A549 (cell line): ENCODE measurements around the gene SHROOM2. TPM values are rescaled to one million over a fixed set of nuclear protein-coding genes. Genes with fewer than 3 reads are reported as not detected.
"Not testable (repeated sequence)": the region's sequence is repeated elsewhere in the genome, so short reads cannot be mapped to it uniquely, and the experiment has no call there.

Experiments used
- ATAC-seq, 2 experiments: fragments of 200-7000 bp in 1 of 2; fragments of >200 bp in 1 of 2; cut with Nextera tagmentation in 1 of 2; cut with Tn5 transposase in 1 of 2; 3 replicates each; pipeline versions ENCODE4 v1.8.0 to v1.9.1; 2018 to 2020; ENCODE audit warnings: mild to moderate bottlenecking in 1 of 2, moderate library complexity in 1 of 2
- CTCF ChIA-PET: fragments of 300-600 bp; sonication (Branson Sonifier 250); formaldehyde crosslinking; extraction: SDS; loops from one replicate; lab custom pipeline; 2021; ENCODE audit warnings: antibody characterized with exemption, inconsistent platforms; lab: Yijun Ruan, JAX
- POLR2A ChIA-PET: fragments of 350-600 bp; formaldehyde crosslinking; extraction: SDS; loops from one replicate; lab custom pipeline; 2021; ENCODE audit warnings: antibody characterized with exemption, inconsistent platforms; lab: Yijun Ruan, JAX
- DNase-seq, 2 experiments: peaks; one replicate each; pipeline versions ENCODE4 v3.0.0 to v3.0.0-alpha.2; 2011 to 2016; ENCODE audit warnings: low read depth in 1 of 2, low spot score in 1 of 2
- FAIRE-seq: peaks from 2 replicates; lab custom pipeline; 2011; peaks lifted over from hg19 to GRCh38; lab: Jason Lieb, UNC
- H3K27ac ChIP-seq, 2 experiments: fragments of >200 bp; sonication (Bioruptor Twin); formaldehyde crosslinking; 3 replicates each; pipeline ENCODE4 v1.5.1; 2016 to 2017
- H3K4me1 ChIP-seq: fragments of >200 bp; sonication (Bioruptor Twin); formaldehyde crosslinking; 3 replicates; pipeline ENCODE4 v1.6.1; 2016
- H3K4me2 ChIP-seq: fragments of >200 bp; sonication (Bioruptor Twin); formaldehyde crosslinking; 3 replicates; pipeline ENCODE4 v1.6.1; 2016
- H3K4me3 ChIP-seq: fragments of >200 bp; sonication (Bioruptor Twin); formaldehyde crosslinking; 3 replicates; pipeline ENCODE4 v1.5.1; 2016
- H3K9me3 ChIP-seq: fragments of >200 bp; sonication (Bioruptor Twin); formaldehyde crosslinking; 3 replicates; pipeline ENCODE4 v1.6.1; 2016
- BHLHE40 ChIP-seq: IDR thresholded peaks from 2 replicates; pipeline ENCODE4 v1.6.1; 2012; ENCODE audit warnings: low read depth, low read length, inconsistent platforms
- CBX8 ChIP-seq: fragments of 200-600 bp; sonication (generic); IDR thresholded peaks from 2 replicates; pipeline ENCODE4 v1.6.1; 2016
- FOSL2 ChIP-seq, 2 experiments: fragments of 450-650 bp in 1 of 2; fragments of >200 bp in 1 of 2; sonication (Bioruptor Twin) in 1 of 2; formaldehyde crosslinking; IDR thresholded peaks; 2 replicates each; pipeline versions ENCODE4 v1.5.0 to v1.6.1; 2016 to 2020; ENCODE audit warnings: mild to moderate bottlenecking in 1 of 2, moderate library complexity in 1 of 2
- FOXS1 ChIP-seq: fragments of 250-450 bp; sonication (Bioruptor Pico); IDR thresholded peaks from 2 replicates; pipeline ENCODE4 v1.5.0; 2020; ENCODE audit warnings: mild to moderate bottlenecking, moderate library complexity
- HEYL ChIP-seq: fragments of 250-450 bp; sonication (Bioruptor Pico); IDR thresholded peaks from 2 replicates; pipeline ENCODE4 v1.8.0; 2021; ENCODE audit warnings: mild to moderate bottlenecking, moderate library complexity
- HOXB13 ChIP-seq: fragments of 250-450 bp; sonication (Bioruptor Pico); IDR thresholded peaks from 2 replicates; pipeline ENCODE4 v1.5.0; 2020; ENCODE audit warnings: low read depth, mild to moderate bottlenecking, moderate library complexity
- JUNB ChIP-seq: fragments of >200 bp; sonication (Bioruptor Twin); formaldehyde crosslinking; IDR thresholded peaks from 2 replicates; pipeline ENCODE4 v1.6.1; 2016
- KDM1A ChIP-seq: fragments of 200-600 bp; sonication (generic); IDR thresholded peaks from 2 replicates; pipeline ENCODE4 v1.6.1; 2016; ENCODE audit warnings: low read depth, mild to moderate bottlenecking
- KDM5A ChIP-seq: fragments of 200-600 bp; sonication (generic); IDR thresholded peaks from 2 replicates; pipeline ENCODE4 v1.6.1; 2016; ENCODE audit warnings: antibody characterized with exemption, mild to moderate bottlenecking
- NFE2L2 ChIP-seq: fragments of 150-350 bp; conservative IDR thresholded peaks from 2 replicates; pipeline ENCODE4 v1.6.1; 2014; ENCODE audit warnings: low read length
- RAD21 ChIP-seq, 2 experiments: fragments of >200 bp in 1 of 2; sonication (Bioruptor Twin) in 1 of 2; formaldehyde crosslinking in 1 of 2; IDR thresholded peaks in 1 of 2; conservative IDR thresholded peaks in 1 of 2; 2 replicates in 1 of 2; 3 replicates in 1 of 2; pipeline ENCODE4 v1.6.1; 2012 to 2018; ENCODE audit warnings: inconsistent platforms in 1 of 2
- RCOR1 ChIP-seq: fragments of 150-350 bp; IDR thresholded peaks from 2 replicates; pipeline ENCODE4 v1.6.1; 2014; ENCODE audit warnings: antibody characterized with exemption, low read length, low read depth
- RNF2 ChIP-seq: fragments of 200-600 bp; sonication (generic); IDR thresholded peaks from 2 replicates; pipeline ENCODE4 v1.6.1; 2016; ENCODE audit warnings: low read depth, mild to moderate bottlenecking, antibody characterized with exemption, moderate library complexity, borderline replicate concordance
- SREBF2 ChIP-seq: fragments of 450-650 bp; IDR thresholded peaks from 2 replicates; pipeline ENCODE4 v1.6.1; 2014; ENCODE audit warnings: mild to moderate bottlenecking, moderate library complexity
- WGBS: methylation state at CpG from one replicate; pipeline ENCODE4 v1.1.6; 2017; ENCODE audit errors: missing lambda C conversion rate; 5-methylcytosine and 5-hydroxymethylcytosine counted together
- polyA plus RNA-seq, 4 experiments: library from polyadenylated mRNA; depleted of rRNA in 3 of 4; stranded (reverse); fragments of >200 nt; fragmentation: RNase III in 1 of 4; extraction: RNeasy Plus Mini Kit Qiagen cat#74134 plus additional on column Dnase treatment in 1 of 4; gene quantifications; 2 replicates in 3 of 4; 3 replicates in 1 of 4; pipeline ENCODE4 v1.2.3, GENCODE V29; 2011 to 2017
- TF ChIP-seq, protein P1 (sequence below): IDR thresholded peaks from 2 replicates; pipeline ENCODE4 v1.6.1; 2012
- TF ChIP-seq, protein P2 (sequence below): fragments of 200-600 bp; sonication (generic); IDR thresholded peaks from 2 replicates; pipeline ENCODE4 v1.6.1; 2016; ENCODE audit warnings: antibody characterized with exemption, mild to moderate bottlenecking, moderate library complexity
- TF ChIP-seq, protein P3 (sequence below): fragments of 150-350 bp; IDR thresholded peaks from 2 replicates; pipeline ENCODE4 v1.6.1; 2014; ENCODE audit warnings: low read depth, mild to moderate bottlenecking, low read length
- TF ChIP-seq, protein P4 (sequence below): fragments of 450-650 bp; IDR thresholded peaks from 2 replicates; pipeline ENCODE4 v1.6.1; 2014; ENCODE audit warnings: antibody characterized with exemption
- TF ChIP-seq, protein P5 (sequence below): IDR thresholded peaks from 2 replicates; pipeline ENCODE4 v1.6.1; 2012; ENCODE audit warnings: low read depth, borderline replicate concordance
- TF ChIP-seq, protein P6 (sequence below): IDR thresholded peaks from 2 replicates; pipeline ENCODE4 v1.6.1; 2012

Gene SHROOM2
- polyA plus RNA-seq, 2 of the 4 experiments (the other 2 are of a cell fraction), result 0.12 to 0.27 TPM

DNA sequence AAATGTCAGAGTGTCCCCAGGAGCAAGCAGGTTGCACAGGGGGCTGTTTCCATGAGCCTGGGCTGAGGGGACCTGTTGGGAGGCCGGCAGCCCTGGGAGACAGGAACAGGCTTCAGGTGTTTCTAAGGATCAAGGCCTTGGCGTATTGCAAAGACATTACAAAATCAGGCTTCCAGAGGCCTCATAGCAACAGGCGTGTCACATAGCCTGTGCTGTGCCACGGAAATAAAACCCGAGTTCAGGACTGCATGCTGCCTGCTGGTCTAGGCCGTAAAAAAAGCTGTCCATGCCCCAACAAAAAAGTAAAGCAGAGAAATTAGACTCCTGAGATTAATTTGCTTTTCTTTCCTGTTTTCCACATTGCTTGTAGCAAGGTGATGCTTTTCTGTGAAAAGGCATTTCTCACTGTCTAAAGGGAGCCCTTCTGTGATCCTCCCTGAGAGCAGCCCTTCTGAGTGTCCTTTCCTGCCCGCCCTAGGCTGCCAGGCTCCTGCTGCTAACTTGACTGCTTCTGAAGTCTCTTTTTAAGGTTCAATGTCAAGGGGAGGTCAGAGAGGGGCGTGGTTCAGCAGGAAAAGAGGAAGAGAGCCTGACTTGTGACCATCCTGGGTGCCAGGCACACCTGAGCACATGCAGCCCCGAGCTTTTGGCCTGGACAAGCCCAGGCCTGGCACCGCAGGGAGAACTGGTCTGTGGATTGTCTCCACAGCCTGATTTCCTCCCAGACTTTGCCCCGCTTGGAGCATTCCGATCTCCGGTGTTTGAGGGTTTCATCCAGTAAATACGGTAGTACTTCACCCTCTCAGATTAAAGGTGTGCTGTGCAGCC lies 21.3 kb downstream of the SHROOM2 start:
- H3K27ac ChIP-seq, result no peak overlapping the region
- H3K9me3 ChIP-seq, result no peaks in the 10 kb centered on the region
- FAIRE-seq (no peak), ATAC-seq (no peak), DNase-seq (no peak)
- no peak overlapping the region for H3K4me2 ChIP-seq
- WGBS, result 76% methylated on average over 14 of the region's 14 CpGs
- H3K4me1 ChIP-seq, result no peaks in the 10 kb centered on the region
- TF ChIP-seq HOXB13 (CRISPR knock-in tag) (no peak), KDM5A (no peak), FOXS1 (CRISPR knock-in tag) (no peak), RNF2 (no peak), KDM1A (no peak), SREBF2 (no peak), CBX8 (no peak)
- TF ChIP-seq, protein P1, sequence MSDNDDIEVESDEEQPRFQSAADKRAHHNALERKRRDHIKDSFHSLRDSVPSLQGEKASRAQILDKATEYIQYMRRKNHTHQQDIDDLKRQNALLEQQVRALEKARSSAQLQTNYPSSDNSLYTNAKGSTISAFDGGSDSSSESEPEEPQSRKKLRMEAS, result no peak
- TF ChIP-seq, protein P2, sequence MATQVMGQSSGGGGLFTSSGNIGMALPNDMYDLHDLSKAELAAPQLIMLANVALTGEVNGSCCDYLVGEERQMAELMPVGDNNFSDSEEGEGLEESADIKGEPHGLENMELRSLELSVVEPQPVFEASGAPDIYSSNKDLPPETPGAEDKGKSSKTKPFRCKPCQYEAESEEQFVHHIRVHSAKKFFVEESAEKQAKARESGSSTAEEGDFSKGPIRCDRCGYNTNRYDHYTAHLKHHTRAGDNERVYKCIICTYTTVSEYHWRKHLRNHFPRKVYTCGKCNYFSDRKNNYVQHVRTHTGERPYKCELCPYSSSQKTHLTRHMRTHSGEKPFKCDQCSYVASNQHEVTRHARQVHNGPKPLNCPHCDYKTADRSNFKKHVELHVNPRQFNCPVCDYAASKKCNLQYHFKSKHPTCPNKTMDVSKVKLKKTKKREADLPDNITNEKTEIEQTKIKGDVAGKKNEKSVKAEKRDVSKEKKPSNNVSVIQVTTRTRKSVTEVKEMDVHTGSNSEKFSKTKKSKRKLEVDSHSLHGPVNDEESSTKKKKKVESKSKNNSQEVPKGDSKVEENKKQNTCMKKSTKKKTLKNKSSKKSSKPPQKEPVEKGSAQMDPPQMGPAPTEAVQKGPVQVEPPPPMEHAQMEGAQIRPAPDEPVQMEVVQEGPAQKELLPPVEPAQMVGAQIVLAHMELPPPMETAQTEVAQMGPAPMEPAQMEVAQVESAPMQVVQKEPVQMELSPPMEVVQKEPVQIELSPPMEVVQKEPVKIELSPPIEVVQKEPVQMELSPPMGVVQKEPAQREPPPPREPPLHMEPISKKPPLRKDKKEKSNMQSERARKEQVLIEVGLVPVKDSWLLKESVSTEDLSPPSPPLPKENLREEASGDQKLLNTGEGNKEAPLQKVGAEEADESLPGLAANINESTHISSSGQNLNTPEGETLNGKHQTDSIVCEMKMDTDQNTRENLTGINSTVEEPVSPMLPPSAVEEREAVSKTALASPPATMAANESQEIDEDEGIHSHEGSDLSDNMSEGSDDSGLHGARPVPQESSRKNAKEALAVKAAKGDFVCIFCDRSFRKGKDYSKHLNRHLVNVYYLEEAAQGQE, result no peak
- TF ChIP-seq, protein P3, sequence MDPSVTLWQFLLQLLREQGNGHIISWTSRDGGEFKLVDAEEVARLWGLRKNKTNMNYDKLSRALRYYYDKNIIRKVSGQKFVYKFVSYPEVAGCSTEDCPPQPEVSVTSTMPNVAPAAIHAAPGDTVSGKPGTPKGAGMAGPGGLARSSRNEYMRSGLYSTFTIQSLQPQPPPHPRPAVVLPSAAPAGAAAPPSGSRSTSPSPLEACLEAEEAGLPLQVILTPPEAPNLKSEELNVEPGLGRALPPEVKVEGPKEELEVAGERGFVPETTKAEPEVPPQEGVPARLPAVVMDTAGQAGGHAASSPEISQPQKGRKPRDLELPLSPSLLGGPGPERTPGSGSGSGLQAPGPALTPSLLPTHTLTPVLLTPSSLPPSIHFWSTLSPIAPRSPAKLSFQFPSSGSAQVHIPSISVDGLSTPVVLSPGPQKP, result no peak
- TF ChIP-seq, all 56 proteins: peak for 0
- H3K4me3 ChIP-seq, result no peak overlapping the region
- CTCF ChIA-PET, result no interaction called here
- POLR2A ChIA-PET, result no interaction called here

DNA sequence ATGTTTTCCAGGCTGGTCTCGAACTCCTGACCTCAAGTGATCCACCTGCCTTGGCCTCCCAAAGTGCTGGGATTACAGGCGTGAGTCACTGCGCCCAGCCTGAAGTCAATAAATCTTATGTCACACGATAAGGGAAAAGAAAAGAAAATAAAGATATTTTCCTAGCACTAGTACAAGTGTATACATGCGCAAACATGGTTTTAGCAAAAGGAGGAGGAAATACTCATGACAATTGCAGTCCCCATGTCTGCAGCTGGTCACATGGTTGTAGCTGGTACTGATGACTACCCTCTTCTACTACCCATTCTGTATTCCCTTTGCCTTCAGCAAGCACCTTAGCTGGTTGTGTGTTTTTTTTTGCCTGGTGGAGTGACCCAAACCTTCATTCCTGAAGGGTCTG lies 23.6 kb downstream of the SHROOM2 start:
- H3K4me3 ChIP-seq, FAIRE-seq, H3K4me1 ChIP-seq, H3K9me3 ChIP-seq, CTCF ChIA-PET, ATAC-seq, DNase-seq, H3K27ac ChIP-seq, H3K4me2 ChIP-seq, POLR2A ChIA-PET: not testable (repeated sequence)
- WGBS, result 60% methylated on average over 5 of the region's 5 CpGs

DNA sequence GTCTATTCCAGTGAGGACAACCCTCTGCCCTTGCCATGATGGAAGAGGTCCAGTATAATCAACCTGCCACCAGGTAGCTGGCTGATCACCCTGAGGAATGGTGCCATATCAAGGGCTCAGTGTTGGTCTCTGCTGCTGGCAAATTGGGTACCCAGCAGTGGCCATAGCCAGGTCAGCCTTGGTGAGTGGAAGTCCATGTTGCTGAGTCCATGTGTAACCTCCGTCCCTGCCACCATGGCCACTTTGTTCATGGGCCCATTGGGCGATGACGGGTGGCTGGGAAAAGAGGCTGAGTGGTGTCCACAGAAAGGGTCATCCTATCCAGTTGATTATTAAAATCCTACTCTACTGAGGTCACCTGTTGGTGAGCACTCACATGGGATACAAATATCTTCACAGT lies 24.9 kb downstream of the SHROOM2 start:
- ATAC-seq, H3K4me2 ChIP-seq, H3K4me1 ChIP-seq, H3K4me3 ChIP-seq, POLR2A ChIA-PET, H3K9me3 ChIP-seq, CTCF ChIA-PET, H3K27ac ChIP-seq, FAIRE-seq, DNase-seq: not testable (repeated sequence)
- 88% methylated on average over 3 of the region's 3 CpGs for WGBS

DNA sequence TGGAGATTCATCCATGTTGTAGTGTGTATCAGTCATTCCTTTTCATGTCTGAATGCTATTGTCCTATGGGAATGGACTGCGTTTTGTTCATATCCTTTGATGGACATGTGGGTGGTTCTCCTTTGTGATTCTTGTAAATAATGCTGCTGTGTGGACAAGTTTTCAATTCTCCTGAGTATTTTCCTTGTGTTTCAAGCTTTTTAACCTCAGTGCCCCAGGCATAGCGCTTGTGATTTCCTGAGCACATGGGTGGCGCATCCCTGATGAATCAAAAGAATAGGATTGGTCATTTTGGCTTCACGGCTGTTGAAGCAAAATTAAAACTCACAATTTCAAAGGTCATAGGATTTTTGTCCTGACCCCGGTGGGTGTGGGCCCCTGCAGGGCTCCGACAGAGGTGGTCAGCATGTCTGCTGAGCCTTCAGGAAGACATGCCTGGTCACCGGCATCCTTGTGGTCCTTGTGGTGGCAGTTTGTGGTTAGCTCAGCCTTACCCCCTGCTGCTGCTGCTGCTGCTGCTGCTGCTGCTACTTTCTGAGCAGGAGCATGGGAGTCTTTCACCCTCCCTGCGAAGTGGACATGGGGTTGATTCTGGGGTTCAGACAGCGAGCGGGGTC lies 30.0 kb downstream of the SHROOM2 start:
- TF ChIP-seq RAD21 (conservative IDR thresholded peaks at IDR 0.05 in 1 of 2, IDR thresholded peaks at IDR 0.05 in 1 of 2) (no peak), RNF2 (no peak), FOSL2 (IDR thresholded peaks at IDR 0.05) (no peak), FOSL2 (CRISPR knock-in tag; IDR thresholded peaks at IDR 0.05) (no peak), NFE2L2 (no peak), JUNB (no peak), RCOR1 (no peak), BHLHE40 (no peak), HOXB13 (CRISPR knock-in tag) (no peak), HEYL (CRISPR knock-in tag) (no peak)
- TF ChIP-seq, protein P4, sequence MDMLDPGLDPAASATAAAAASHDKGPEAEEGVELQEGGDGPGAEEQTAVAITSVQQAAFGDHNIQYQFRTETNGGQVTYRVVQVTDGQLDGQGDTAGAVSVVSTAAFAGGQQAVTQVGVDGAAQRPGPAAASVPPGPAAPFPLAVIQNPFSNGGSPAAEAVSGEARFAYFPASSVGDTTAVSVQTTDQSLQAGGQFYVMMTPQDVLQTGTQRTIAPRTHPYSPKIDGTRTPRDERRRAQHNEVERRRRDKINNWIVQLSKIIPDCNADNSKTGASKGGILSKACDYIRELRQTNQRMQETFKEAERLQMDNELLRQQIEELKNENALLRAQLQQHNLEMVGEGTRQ, result no peak
- TF ChIP-seq, protein P5, sequence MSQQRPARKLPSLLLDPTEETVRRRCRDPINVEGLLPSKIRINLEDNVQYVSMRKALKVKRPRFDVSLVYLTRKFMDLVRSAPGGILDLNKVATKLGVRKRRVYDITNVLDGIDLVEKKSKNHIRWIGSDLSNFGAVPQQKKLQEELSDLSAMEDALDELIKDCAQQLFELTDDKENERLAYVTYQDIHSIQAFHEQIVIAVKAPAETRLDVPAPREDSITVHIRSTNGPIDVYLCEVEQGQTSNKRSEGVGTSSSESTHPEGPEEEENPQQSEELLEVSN, result no peak
- TF ChIP-seq, protein P6, sequence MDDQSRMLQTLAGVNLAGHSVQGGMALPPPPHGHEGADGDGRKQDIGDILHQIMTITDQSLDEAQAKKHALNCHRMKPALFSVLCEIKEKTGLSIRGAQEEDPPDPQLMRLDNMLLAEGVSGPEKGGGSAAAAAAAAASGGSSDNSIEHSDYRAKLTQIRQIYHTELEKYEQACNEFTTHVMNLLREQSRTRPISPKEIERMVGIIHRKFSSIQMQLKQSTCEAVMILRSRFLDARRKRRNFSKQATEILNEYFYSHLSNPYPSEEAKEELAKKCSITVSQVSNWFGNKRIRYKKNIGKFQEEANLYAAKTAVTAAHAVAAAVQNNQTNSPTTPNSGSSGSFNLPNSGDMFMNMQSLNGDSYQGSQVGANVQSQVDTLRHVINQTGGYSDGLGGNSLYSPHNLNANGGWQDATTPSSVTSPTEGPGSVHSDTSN, result no peak
- Histone ChIP-seq H3K9me3 (no peaks in the 10 kb centered on the region), H3K4me1 (no peaks in the 10 kb centered on the region), H3K4me2 (no peak overlapping the region), H3K4me3 (no peak overlapping the region), H3K27ac (no peak overlapping the region)
- ChIA-PET CTCF (interaction anchor here (1.1 kb wide), 1 partner anchor 97 kb away, joined by 6 read pairs; no protein-coding TSS in a partner anchor), POLR2A (no interaction called here)
- DNase-seq (no peak), FAIRE-seq (no peak), ATAC-seq (no peak)
- WGBS, result 61% methylated on average over 8 of the region's 10 CpGs
